HepG2 (cell line): Measurements from ENCODE around the gene OR13D1. TPM values are rescaled to one million over a fixed set of nuclear protein-coding genes. Genes with fewer than 3 reads are reported as not detected.

Source experiments
- HMGA1 ChIP-seq: sonication (generic); formaldehyde crosslinking; conservative IDR thresholded peaks from 2 replicates; pipeline ENCODE4 v1.4.0; 2020; ENCODE audit warnings: missing genetic modification reagents
- MIER3 ChIP-seq: IDR thresholded peaks from 2 replicates; pipeline ENCODE4 v1.6.1; 2016; ENCODE audit warnings: missing compliant biosample characterization, borderline replicate concordance
- NONO ChIP-seq, 2 experiments: fragments of 450-650 bp in 1 of 2; sonication (generic) in 1 of 2; formaldehyde crosslinking in 1 of 2; IDR thresholded peaks in 1 of 2; conservative IDR thresholded peaks in 1 of 2; 2 replicates each; pipeline versions ENCODE4 v1.6.1 to v1.8.0; 2017 to 2022; ENCODE audit warnings: mild to moderate bottlenecking in 1 of 2, missing genetic modification reagents in 1 of 2, moderate library complexity in 1 of 2
- SNAI1 ChIP-seq: sonication (generic); formaldehyde crosslinking; IDR thresholded peaks from 2 replicates; pipeline ENCODE4 v1.5.0; 2020; ENCODE audit warnings: mild to moderate bottlenecking, missing genetic modification reagents, borderline replicate concordance
- ZNF235 ChIP-seq: sonication (generic); formaldehyde crosslinking; IDR thresholded peaks from 2 replicates; pipeline ENCODE4 v1.8.1; 2023; ENCODE audit warnings: mild to moderate bottlenecking, missing genetic modification reagents, borderline replicate concordance
- ZNF891 ChIP-seq: sonication (generic); formaldehyde crosslinking; IDR thresholded peaks from 2 replicates; pipeline ENCODE4 v1.5.0; 2020; ENCODE audit warnings: mild to moderate bottlenecking, missing genetic modification reagents
- polyA plus RNA-seq, 8 experiments: library from polyadenylated mRNA; depleted of rRNA in 3 of 8; stranded (reverse) in 7 of 8; unstranded in 1 of 8; fragments of >200 nt; fragmentation: Illumina TruSeq in 4 of 8; extraction: Trizol in 4 of 8; gene quantifications; 2 replicates each; pipeline versions ENCODE4 v1.2.1 to v1.2.3, GENCODE V29; 2011 to 2016; ENCODE audit warnings: low read depth in 4 of 8, missing spikeins in 1 of 8, mixed read lengths in 1 of 8; ENCODE audit not compliant: insufficient read depth in 1 of 8
- total RNA-seq, 5 experiments: library from RNA; depleted of rRNA; stranded (reverse); fragments of >200 nt; fragmentation: Illumina TruSeq; extraction: Trizol; gene quantifications; 2 replicates each; pipeline ENCODE4 v1.2.3, GENCODE V29; 2016; ENCODE audit warnings: low read depth in 1 of 5
- TF ChIP-seq, protein P1 (sequence below): sonication (generic); formaldehyde crosslinking; IDR thresholded peaks from 2 replicates; pipeline ENCODE4 v1.5.0; 2020; ENCODE audit warnings: mild to moderate bottlenecking, missing genetic modification reagents, borderline replicate concordance
- TF ChIP-seq, protein P2 (sequence below): sonication (generic); formaldehyde crosslinking; IDR thresholded peaks from 2 replicates; pipeline ENCODE4 v1.8.1; 2023; ENCODE audit warnings: mild to moderate bottlenecking, missing genetic modification reagents
- TF ChIP-seq, protein P3 (sequence below): IDR thresholded peaks from 2 replicates; pipeline ENCODE4 v1.6.1; 2016; ENCODE audit warnings: low read depth, control low read depth
- TF ChIP-seq, protein P4 (sequence below): sonication (generic); formaldehyde crosslinking; IDR thresholded peaks from 2 replicates; pipeline ENCODE4 v1.8.1; 2023; ENCODE audit warnings: missing genetic modification reagents, mild to moderate bottlenecking, borderline replicate concordance

OR13D1 gene
- total and polyA plus RNA-seq, 2 of the 13 experiments (the other 11 are each of a cell fraction or from before 2014, with no cell fraction given): not detected

DNA sequence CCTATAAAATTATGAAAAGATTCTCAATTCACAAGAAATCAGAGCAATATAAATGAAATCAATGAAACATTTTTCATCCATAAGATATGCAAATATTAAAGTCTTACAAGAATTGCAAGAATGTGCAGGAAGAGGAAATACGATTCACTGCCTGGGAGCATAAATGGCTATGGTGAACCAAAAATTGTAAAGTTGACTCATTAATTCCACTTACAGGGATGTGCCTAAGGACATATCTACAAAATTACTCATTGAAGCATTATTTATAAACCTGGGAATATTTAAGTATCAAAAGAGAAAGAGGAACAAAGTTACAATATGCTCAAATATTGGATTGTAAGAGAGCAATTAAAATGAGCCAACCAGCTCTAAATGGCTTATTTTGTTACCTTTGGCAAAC lies 46.3 kb downstream of the OR13D1 start (continued):
- TF ChIP-seq, protein P1, sequence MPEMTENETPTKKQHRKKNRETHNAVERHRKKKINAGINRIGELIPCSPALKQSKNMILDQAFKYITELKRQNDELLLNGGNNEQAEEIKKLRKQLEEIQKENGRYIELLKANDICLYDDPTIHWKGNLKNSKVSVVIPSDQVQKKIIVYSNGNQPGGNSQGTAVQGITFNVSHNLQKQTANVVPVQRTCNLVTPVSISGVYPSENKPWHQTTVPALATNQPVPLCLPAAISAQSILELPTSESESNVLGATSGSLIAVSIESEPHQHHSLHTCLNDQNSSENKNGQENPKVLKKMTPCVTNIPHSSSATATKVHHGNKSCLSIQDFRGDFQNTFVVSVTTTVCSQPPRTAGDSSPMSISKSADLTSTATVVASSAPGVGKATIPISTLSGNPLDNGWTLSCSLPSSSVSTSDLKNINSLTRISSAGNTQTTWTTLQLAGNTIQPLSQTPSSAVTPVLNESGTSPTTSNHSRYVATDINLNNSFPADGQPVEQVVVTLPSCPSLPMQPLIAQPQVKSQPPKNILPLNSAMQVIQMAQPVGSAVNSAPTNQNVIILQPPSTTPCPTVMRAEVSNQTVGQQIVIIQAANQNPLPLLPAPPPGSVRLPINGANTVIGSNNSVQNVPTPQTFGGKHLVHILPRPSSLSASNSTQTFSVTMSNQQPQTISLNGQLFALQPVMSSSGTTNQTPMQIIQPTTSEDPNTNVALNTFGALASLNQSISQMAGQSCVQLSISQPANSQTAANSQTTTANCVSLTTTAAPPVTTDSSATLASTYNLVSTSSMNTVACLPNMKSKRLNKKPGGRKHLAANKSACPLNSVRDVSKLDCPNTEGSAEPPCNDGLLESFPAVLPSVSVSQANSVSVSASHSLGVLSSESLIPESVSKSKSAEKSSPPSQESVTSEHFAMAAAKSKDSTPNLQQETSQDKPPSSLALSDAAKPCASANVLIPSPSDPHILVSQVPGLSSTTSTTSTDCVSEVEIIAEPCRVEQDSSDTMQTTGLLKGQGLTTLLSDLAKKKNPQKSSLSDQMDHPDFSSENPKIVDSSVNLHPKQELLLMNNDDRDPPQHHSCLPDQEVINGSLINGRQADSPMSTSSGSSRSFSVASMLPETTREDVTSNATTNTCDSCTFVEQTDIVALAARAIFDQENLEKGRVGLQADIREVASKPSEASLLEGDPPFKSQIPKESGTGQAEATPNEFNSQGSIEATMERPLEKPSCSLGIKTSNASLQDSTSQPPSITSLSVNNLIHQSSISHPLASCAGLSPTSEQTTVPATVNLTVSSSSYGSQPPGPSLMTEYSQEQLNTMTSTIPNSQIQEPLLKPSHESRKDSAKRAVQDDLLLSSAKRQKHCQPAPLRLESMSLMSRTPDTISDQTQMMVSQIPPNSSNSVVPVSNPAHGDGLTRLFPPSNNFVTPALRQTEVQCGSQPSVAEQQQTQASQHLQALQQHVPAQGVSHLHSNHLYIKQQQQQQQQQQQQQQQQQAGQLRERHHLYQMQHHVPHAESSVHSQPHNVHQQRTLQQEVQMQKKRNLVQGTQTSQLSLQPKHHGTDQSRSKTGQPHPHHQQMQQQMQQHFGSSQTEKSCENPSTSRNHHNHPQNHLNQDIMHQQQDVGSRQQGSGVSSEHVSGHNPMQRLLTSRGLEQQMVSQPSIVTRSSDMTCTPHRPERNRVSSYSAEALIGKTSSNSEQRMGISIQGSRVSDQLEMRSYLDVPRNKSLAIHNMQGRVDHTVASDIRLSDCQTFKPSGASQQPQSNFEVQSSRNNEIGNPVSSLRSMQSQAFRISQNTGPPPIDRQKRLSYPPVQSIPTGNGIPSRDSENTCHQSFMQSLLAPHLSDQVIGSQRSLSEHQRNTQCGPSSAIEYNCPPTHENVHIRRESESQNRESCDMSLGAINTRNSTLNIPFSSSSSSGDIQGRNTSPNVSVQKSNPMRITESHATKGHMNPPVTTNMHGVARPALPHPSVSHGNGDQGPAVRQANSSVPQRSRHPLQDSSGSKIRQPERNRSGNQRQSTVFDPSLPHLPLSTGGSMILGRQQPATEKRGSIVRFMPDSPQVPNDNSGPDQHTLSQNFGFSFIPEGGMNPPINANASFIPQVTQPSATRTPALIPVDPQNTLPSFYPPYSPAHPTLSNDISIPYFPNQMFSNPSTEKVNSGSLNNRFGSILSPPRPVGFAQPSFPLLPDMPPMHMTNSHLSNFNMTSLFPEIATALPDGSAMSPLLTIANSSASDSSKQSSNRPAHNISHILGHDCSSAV (CRISPR knock-in tag): no peak
- TF ChIP-seq NONO (IDR thresholded peaks at IDR 0.05) (no peak), NONO (CRISPR knock-in tag; conservative IDR thresholded peaks at IDR 0.05) (no peak), HMGA1 (CRISPR knock-in tag) (no peak), SNAI1 (CRISPR knock-in tag) (no peak), ZNF235 (CRISPR knock-in tag) (no peak), MIER3 (no peak), ZNF891 (CRISPR knock-in tag) (no peak)
- TF ChIP-seq, protein P2, sequence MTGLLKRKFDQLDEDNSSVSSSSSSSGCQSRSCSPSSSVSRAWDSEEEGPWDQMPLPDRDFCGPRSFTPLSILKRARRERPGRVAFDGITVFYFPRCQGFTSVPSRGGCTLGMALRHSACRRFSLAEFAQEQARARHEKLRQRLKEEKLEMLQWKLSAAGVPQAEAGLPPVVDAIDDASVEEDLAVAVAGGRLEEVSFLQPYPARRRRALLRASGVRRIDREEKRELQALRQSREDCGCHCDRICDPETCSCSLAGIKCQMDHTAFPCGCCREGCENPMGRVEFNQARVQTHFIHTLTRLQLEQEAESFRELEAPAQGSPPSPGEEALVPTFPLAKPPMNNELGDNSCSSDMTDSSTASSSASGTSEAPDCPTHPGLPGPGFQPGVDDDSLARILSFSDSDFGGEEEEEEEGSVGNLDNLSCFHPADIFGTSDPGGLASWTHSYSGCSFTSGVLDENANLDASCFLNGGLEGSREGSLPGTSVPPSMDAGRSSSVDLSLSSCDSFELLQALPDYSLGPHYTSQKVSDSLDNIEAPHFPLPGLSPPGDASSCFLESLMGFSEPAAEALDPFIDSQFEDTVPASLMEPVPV (CRISPR knock-in tag): no peak
- TF ChIP-seq, protein P3, sequence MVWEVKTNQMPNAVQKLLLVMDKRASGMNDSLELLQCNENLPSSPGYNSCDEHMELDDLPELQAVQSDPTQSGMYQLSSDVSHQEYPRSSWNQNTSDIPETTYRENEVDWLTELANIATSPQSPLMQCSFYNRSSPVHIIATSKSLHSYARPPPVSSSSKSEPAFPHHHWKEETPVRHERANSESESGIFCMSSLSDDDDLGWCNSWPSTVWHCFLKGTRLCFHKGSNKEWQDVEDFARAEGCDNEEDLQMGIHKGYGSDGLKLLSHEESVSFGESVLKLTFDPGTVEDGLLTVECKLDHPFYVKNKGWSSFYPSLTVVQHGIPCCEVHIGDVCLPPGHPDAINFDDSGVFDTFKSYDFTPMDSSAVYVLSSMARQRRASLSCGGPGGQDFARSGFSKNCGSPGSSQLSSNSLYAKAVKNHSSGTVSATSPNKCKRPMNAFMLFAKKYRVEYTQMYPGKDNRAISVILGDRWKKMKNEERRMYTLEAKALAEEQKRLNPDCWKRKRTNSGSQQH (CRISPR knock-in tag): no peak
- TF ChIP-seq, protein P4, sequence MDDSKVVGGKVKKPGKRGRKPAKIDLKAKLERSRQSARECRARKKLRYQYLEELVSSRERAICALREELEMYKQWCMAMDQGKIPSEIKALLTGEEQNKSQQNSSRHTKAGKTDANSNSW: no peak
- TF ChIP-seq, all 625 proteins: peak for 0
